Measurements from ENCODE around the gene IRAK2.

- no peak for TF ChIP-seq CTCF (IDR thresholded peaks at IDR 0.05)
- no peak for TF ChIP-seq TCF7L2 (IDR thresholded peaks at IDR 0.05; ENCODE audit: low read depth, low read length)
- no peak for TF ChIP-seq POLR2AphosphoS5 (IDR thresholded peaks at IDR 0.05; ENCODE audit: low read depth, low read length)
These were observed 108.3 kb downstream of the IRAK2 start for GRCh38 chr3:10272977-10273376.

Data from Panc1 (cell line).